ENCODE measurements around the gene PTPRU.

The PTPRU gene

GRCh38 chr1:29243871-29244200 is 7.5 kb downstream of the PTPRU start:
- no peaks in the 10 kb centered on the region for H3K4me1 Mint-ChIP-seq (ENCODE audit: low read depth)

GRCh38 chr1:29245261-29245660 is 8.9 kb downstream of the PTPRU start:
- Mint-ChIP-seq H3K36me3 (ENCODE audit: low read depth) (no peaks in the 10 kb centered on the region), H3K4me3 (no peak overlapping the region), H3K27me3 (ENCODE audit: low read depth) (peaks cover 15% of the 10 kb centered on the region), H3K27ac (no peak overlapping the region), H3K4me1 (ENCODE audit: low read depth) (no peaks in the 10 kb centered on the region), H3K9me3 (no peaks in the 10 kb centered on the region)
- no peak for DNase-seq (ENCODE audit: low spot score)

More at GRCh38 chr1:29243871-29244200, 7.5 kb downstream of the PTPRU start:
- H3K4me3 Mint-ChIP-seq: no peak overlapping the region
- no peaks in the 10 kb centered on the region for H3K9me3 Mint-ChIP-seq
- no peak overlapping the region for H3K27ac Mint-ChIP-seq
- no peak for DNase-seq (ENCODE audit: low spot score)
- H3K27me3 Mint-ChIP-seq (ENCODE audit: low read depth): peaks cover 29% of the 10 kb centered on the region
- no peaks in the 10 kb centered on the region for H3K36me3 Mint-ChIP-seq (ENCODE audit: low read depth)

GRCh38 chr1:29245876-29246275 is 9.6 kb downstream of the PTPRU start:
- Mint-ChIP-seq H3K9me3 (no peaks in the 10 kb centered on the region), H3K36me3 (ENCODE audit: low read depth) (no peaks in the 10 kb centered on the region), H3K27me3 (ENCODE audit: low read depth) (peaks cover 12% of the 10 kb centered on the region), H3K27ac (no peak overlapping the region), H3K4me1 (ENCODE audit: low read depth) (no peaks in the 10 kb centered on the region), H3K4me3 (no peak overlapping the region)
- no peak for DNase-seq (ENCODE audit: low spot score)

GRCh38 chr1:29247044-29247443 is 10.7 kb downstream of the PTPRU start:
- peaks cover 1% of the 10 kb centered on the region for H3K27me3 Mint-ChIP-seq (ENCODE audit: low read depth)
- DNase-seq (ENCODE audit: low spot score): no peak
- H3K4me3 Mint-ChIP-seq: no peak overlapping the region
- H3K27ac Mint-ChIP-seq: no peak overlapping the region
- no peaks in the 10 kb centered on the region for H3K36me3 Mint-ChIP-seq (ENCODE audit: low read depth)
- H3K4me1 Mint-ChIP-seq (ENCODE audit: low read depth): no peaks in the 10 kb centered on the region
- no peaks in the 10 kb centered on the region for H3K9me3 Mint-ChIP-seq

- no peak overlapping the region for H3K27ac Mint-ChIP-seq
- H3K9me3 Mint-ChIP-seq: no peaks in the 10 kb centered on the region
- H3K4me3 Mint-ChIP-seq: no peak overlapping the region
- no peaks in the 10 kb centered on the region for H3K36me3 Mint-ChIP-seq (ENCODE audit: low read depth)
- no peaks in the 10 kb centered on the region for H3K4me1 Mint-ChIP-seq (ENCODE audit: low read depth)
- H3K27me3 Mint-ChIP-seq (ENCODE audit: low read depth): no peaks in the 10 kb centered on the region
- no peak for DNase-seq (ENCODE audit: low spot score)
Observed at GRCh38 chr1:29247571-29248273, 11.4 kb downstream of the PTPRU start.

- H3K9me3 Mint-ChIP-seq: no peaks in the 10 kb centered on the region
- no peak for DNase-seq (ENCODE audit: low spot score)
- H3K36me3 Mint-ChIP-seq (ENCODE audit: low read depth): no peaks in the 10 kb centered on the region
- no peak overlapping the region for H3K27ac Mint-ChIP-seq
- no peaks in the 10 kb centered on the region for H3K4me1 Mint-ChIP-seq (ENCODE audit: low read depth)
- no peak overlapping the region for H3K4me3 Mint-ChIP-seq
- H3K27me3 Mint-ChIP-seq (ENCODE audit: low read depth): no peaks in the 10 kb centered on the region
Observed at GRCh38 chr1:29248409-29248808, 12.1 kb downstream of the PTPRU start.

GRCh38 chr1:29249170-29249691 is 12.9 kb downstream of the PTPRU start:
- Mint-ChIP-seq H3K4me3 (no peak overlapping the region), H3K27me3 (ENCODE audit: low read depth) (no peaks in the 10 kb centered on the region), H3K9me3 (no peaks in the 10 kb centered on the region), H3K4me1 (ENCODE audit: low read depth) (no peaks in the 10 kb centered on the region), H3K36me3 (ENCODE audit: low read depth) (no peaks in the 10 kb centered on the region), H3K27ac (no peak overlapping the region)
- DNase-seq (ENCODE audit: low spot score): no peak

- Mint-ChIP-seq H3K27me3 (ENCODE audit: low read depth) (no peaks in the 10 kb centered on the region), H3K9me3 (no peaks in the 10 kb centered on the region), H3K4me1 (ENCODE audit: low read depth) (no peaks in the 10 kb centered on the region), H3K27ac (no peak overlapping the region), H3K36me3 (ENCODE audit: low read depth) (no peaks in the 10 kb centered on the region), H3K4me3 (no peak overlapping the region)
- DNase-seq (ENCODE audit: low spot score): no peak
Observed at GRCh38 chr1:29249951-29250581, 13.7 kb downstream of the PTPRU start.

GRCh38 chr1:29251164-29252124 is 15.1 kb downstream of the PTPRU start:
- no peaks in the 10 kb centered on the region for H3K4me1 Mint-ChIP-seq (ENCODE audit: low read depth)
- H3K27ac Mint-ChIP-seq: no peak overlapping the region
- H3K9me3 Mint-ChIP-seq: no peaks in the 10 kb centered on the region
- DNase-seq (ENCODE audit: low spot score): no peak
- H3K36me3 Mint-ChIP-seq (ENCODE audit: low read depth): no peaks in the 10 kb centered on the region
- H3K4me3 Mint-ChIP-seq: no peak overlapping the region
- H3K27me3 Mint-ChIP-seq (ENCODE audit: low read depth): no peaks in the 10 kb centered on the region

GRCh38 chr1:29253180-29253579 is 16.9 kb downstream of the PTPRU start:
- peaks cover 13% of the 10 kb centered on the region for H3K27me3 Mint-ChIP-seq (ENCODE audit: low read depth)
- no peaks in the 10 kb centered on the region for H3K9me3 Mint-ChIP-seq
- no peaks in the 10 kb centered on the region for H3K4me1 Mint-ChIP-seq (ENCODE audit: low read depth)
- no peak overlapping the region for H3K4me3 Mint-ChIP-seq
- no peak overlapping the region for H3K27ac Mint-ChIP-seq
- H3K36me3 Mint-ChIP-seq (ENCODE audit: low read depth): no peaks in the 10 kb centered on the region
- DNase-seq (ENCODE audit: low spot score): no peak

GRCh38 chr1:29254346-29254745 is 18.0 kb downstream of the PTPRU start:
- Mint-ChIP-seq H3K9me3 (no peaks in the 10 kb centered on the region), H3K27me3 (ENCODE audit: low read depth) (peaks cover 22% of the 10 kb centered on the region), H3K36me3 (ENCODE audit: low read depth) (no peaks in the 10 kb centered on the region), H3K27ac (no peak overlapping the region), H3K4me1 (ENCODE audit: low read depth) (no peaks in the 10 kb centered on the region), H3K4me3 (no peak overlapping the region)
- DNase-seq (ENCODE audit: low spot score): no peak

- Mint-ChIP-seq H3K27ac (no peak overlapping the region), H3K9me3 (no peaks in the 10 kb centered on the region), H3K36me3 (ENCODE audit: low read depth) (no peaks in the 10 kb centered on the region), H3K27me3 (ENCODE audit: low read depth) (peaks cover 25% of the 10 kb centered on the region), H3K4me1 (ENCODE audit: low read depth) (peaks cover 2% of the 10 kb centered on the region), H3K4me3 (no peak overlapping the region)
- DNase-seq (ENCODE audit: low spot score): no peak
Observed at GRCh38 chr1:29255134-29255666, 18.9 kb downstream of the PTPRU start.

GRCh38 chr1:29256394-29256793 is 20.1 kb downstream of the PTPRU start:
- Mint-ChIP-seq H3K27ac (no peak overlapping the region), H3K4me3 (no peak overlapping the region), H3K36me3 (ENCODE audit: low read depth) (no peaks in the 10 kb centered on the region), H3K9me3 (no peaks in the 10 kb centered on the region), H3K27me3 (ENCODE audit: low read depth) (peaks cover 36% of the 10 kb centered on the region), H3K4me1 (ENCODE audit: low read depth) (peaks cover 2% of the 10 kb centered on the region)
- no peak for DNase-seq (ENCODE audit: low spot score)

Data from T-helper 2 cell treated with Interferon-gamma antibody and Interleukin-4, amounts not matched to agents 5 μg/mL and 100 μg/mL, for 36 hours (primary cell).